ENCODE results near the gene TSPAN4. TPM values are rescaled to one million over a fixed set of nuclear protein-coding genes. Genes with fewer than 3 reads are reported as not detected.
A peak's percentile ranks its signal among the peaks of the same experiment; 100 is the strongest.

Gene TSPAN4
- total and polyA plus RNA-seq, 4 donors = 68.3 to 197 (median 134) TPM

GRCh38 chr11:843086-843734 lies 558 bp downstream of the TSPAN4 start:
- no peaks in the 10 kb centered on the region for H3K9me3 ChIP-seq (ENCODE audit: control insufficient read depth in 4 of 4, insufficient read depth in 3 of 4, low read length in 3 of 4)
- H3K4me1 ChIP-seq (ENCODE audit: control insufficient read depth in 5 of 5, insufficient read depth in 5 of 5, low read length in 5 of 5) = peaks cover 6 to 44% (median 34%) of the 10 kb centered on the region in 5 donors
- H3K9ac ChIP-seq (ENCODE audit: insufficient read depth in 1 of 2, low read length in 2 of 2) = no peak overlapping the region
- H3K36me3 ChIP-seq (ENCODE audit: control insufficient read depth in 4 of 4, insufficient read depth in 4 of 4, low read length in 4 of 4) = peaks cover 3 to 28% (median 7%) of the 10 kb centered on the region in 4 donors
- 1% methylated on average over 38 to 53 of the region's 53 CpGs for WGBS, 2 donors
- DNase-seq = no peak
- TF ChIP-seq CTCF (IDR thresholded peaks at IDR 0.05; ENCODE audit: control extremely low read depth, extremely low read depth) = no peak
- ATAC-seq (ENCODE audit: insufficient read depth, low FRiP score) = no peak
- peak overlapping the region; percentile 70 for H3K4me3 ChIP-seq
- peak overlapping the region; percentile 95 to 96 for H3K27ac ChIP-seq (ENCODE audit: low read depth in 1 of 2, low read length in 1 of 2)
- no peaks in the 10 kb centered on the region for H3K27me3 ChIP-seq (ENCODE audit: control insufficient read depth in 3 of 3, insufficient read depth in 3 of 3, low read length in 2 of 3)

GRCh38 chr11:843818-844692 lies 1.4 kb downstream of the TSPAN4 start:
- Histone ChIP-seq H3K9ac (ENCODE audit: insufficient read depth in 1 of 2, low read length in 2 of 2) (peak overlapping the region in 1 of 2 donors; percentile 28), H3K27me3 (ENCODE audit: control insufficient read depth in 3 of 3, insufficient read depth in 3 of 3, low read length in 2 of 3) (no peaks in the 10 kb centered on the region), H3K9me3 (ENCODE audit: control insufficient read depth in 4 of 4, insufficient read depth in 3 of 4, low read length in 3 of 4) (no peaks in the 10 kb centered on the region), H3K36me3 (ENCODE audit: control insufficient read depth in 4 of 4, insufficient read depth in 4 of 4, low read length in 4 of 4) (peaks cover 3 to 20% (median 4%) of the 10 kb centered on the region in 4 donors), H3K27ac (ENCODE audit: low read depth in 1 of 2, low read length in 1 of 2) (peak overlapping the region; percentile 95 to 96), H3K4me3 (peak overlapping the region; percentile 70), H3K4me1 (ENCODE audit: control insufficient read depth in 5 of 5, insufficient read depth in 5 of 5, low read length in 5 of 5) (peaks cover 6 to 47% (median 40%) of the 10 kb centered on the region in 5 donors)
- DNase-seq (peak; percentile 94 to 96 (median 96)), ATAC-seq (ENCODE audit: insufficient read depth, low FRiP score) (peak; percentile 43)
- TF ChIP-seq CTCF (IDR thresholded peaks at IDR 0.05; ENCODE audit: control extremely low read depth, extremely low read depth) = no peak
- WGBS, 2 donors = 4 to 7% methylated on average over 22 to 25 of the region's 25 CpGs

GRCh38 chr11:844693-845644 lies 2.3 kb downstream of the TSPAN4 start:
- peak; percentile 19 for ATAC-seq (ENCODE audit: insufficient read depth, low FRiP score)
- WGBS, 2 donors = 20 to 40% methylated on average over 29 to 31 of the region's 31 CpGs

More at GRCh38 chr11:844693-845644, 2.3 kb downstream of the TSPAN4 start:
- Histone ChIP-seq H3K27ac (ENCODE audit: low read depth in 1 of 2, low read length in 1 of 2) (peak overlapping the region; percentile 95 to 96), H3K27me3 (ENCODE audit: control insufficient read depth in 3 of 3, insufficient read depth in 3 of 3, low read length in 2 of 3) (no peaks in the 10 kb centered on the region), H3K4me3 (peak overlapping the region; percentile 4), H3K9me3 (ENCODE audit: control insufficient read depth in 4 of 4, insufficient read depth in 3 of 4, low read length in 3 of 4) (no peaks in the 10 kb centered on the region), H3K9ac (ENCODE audit: insufficient read depth in 1 of 2, low read length in 2 of 2) (peak overlapping the region in 1 of 2 donors; percentile 61), H3K36me3 (ENCODE audit: control insufficient read depth in 4 of 4, insufficient read depth in 4 of 4, low read length in 4 of 4) (peaks cover under 1 to 11% (median 3%) of the 10 kb centered on the region in 4 donors), H3K4me1 (ENCODE audit: control insufficient read depth in 5 of 5, insufficient read depth in 5 of 5, low read length in 5 of 5) (peaks cover 6 to 49% (median 41%) of the 10 kb centered on the region in 5 donors)
- DNase-seq = peak; percentile 96 to 98 (median 96)
- no peak for TF ChIP-seq CTCF (IDR thresholded peaks at IDR 0.05; ENCODE audit: control extremely low read depth, extremely low read depth)
